ENCODE measurements around the gene PRKCH. TPM values are rescaled to one million over a fixed set of nuclear protein-coding genes. Genes with fewer than 3 reads are reported as not detected.

The PRKCH gene
- total and polyA plus RNA-seq, 2 donors from 2014 or later = 8.3 to 47.0 TPM

GRCh38 chr14:61337893-61338292, 16.5 kb downstream of the PRKCH start:
- FAIRE-seq (no peak), DNase-seq (no peak)
- TF ChIP-seq, protein P1, sequence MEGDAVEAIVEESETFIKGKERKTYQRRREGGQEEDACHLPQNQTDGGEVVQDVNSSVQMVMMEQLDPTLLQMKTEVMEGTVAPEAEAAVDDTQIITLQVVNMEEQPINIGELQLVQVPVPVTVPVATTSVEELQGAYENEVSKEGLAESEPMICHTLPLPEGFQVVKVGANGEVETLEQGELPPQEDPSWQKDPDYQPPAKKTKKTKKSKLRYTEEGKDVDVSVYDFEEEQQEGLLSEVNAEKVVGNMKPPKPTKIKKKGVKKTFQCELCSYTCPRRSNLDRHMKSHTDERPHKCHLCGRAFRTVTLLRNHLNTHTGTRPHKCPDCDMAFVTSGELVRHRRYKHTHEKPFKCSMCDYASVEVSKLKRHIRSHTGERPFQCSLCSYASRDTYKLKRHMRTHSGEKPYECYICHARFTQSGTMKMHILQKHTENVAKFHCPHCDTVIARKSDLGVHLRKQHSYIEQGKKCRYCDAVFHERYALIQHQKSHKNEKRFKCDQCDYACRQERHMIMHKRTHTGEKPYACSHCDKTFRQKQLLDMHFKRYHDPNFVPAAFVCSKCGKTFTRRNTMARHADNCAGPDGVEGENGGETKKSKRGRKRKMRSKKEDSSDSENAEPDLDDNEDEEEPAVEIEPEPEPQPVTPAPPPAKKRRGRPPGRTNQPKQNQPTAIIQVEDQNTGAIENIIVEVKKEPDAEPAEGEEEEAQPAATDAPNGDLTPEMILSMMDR (IDR thresholded peaks at IDR 0.05; ENCODE audit: borderline replicate concordance, extremely low read depth, insufficient read depth) = no peak
- H3K4me3 ChIP-seq (ENCODE audit: low read length in 3 of 3) = no peak overlapping the region
- H3K27me3 ChIP-seq (ENCODE audit: control insufficient read depth, insufficient read depth, low read length) = no peaks in the 10 kb centered on the region
- H3K4me1 ChIP-seq (ENCODE audit: control insufficient read depth in 2 of 3, insufficient read depth in 2 of 3, low read depth in 1 of 3, low read length in 3 of 3) = peaks cover 0 to 6% (median 0%) of the 10 kb centered on the region in 3 donors
- H3K9ac ChIP-seq (ENCODE audit: low read length in 3 of 3) = no peak overlapping the region
- H3K36me3 ChIP-seq (ENCODE audit: control insufficient read depth in 2 of 3, insufficient read depth in 3 of 3, low read length in 3 of 3) = no peaks in the 10 kb centered on the region
- no peak overlapping the region for H3K27ac ChIP-seq (ENCODE audit: low read depth in 2 of 2, low read length in 2 of 2)
- H3K9me3 ChIP-seq (ENCODE audit: control insufficient read depth in 2 of 3, insufficient read depth in 1 of 3, low read length in 3 of 3) = no peaks in the 10 kb centered on the region
- intact Hi-C loops (cut with DNase I) = no loop called here

DNA sequence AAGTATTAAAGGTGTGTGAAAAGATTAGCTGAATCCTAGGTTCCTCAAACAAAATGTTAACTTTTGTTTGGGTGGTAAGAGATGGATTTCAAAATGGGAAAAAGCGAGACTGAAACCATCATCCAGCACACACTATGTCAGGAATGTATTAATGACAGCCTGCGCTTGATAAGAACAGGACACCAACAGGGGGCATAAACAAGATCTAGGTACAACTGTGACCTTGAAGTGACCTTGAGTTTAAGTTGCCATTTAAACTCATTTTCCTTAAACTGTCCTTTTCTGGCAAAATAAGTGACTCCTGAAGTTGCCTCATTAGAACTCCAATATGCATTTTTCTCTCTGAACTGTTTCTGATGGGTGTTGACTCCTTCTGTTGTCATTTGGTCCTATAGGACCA, 17.1 kb downstream of the PRKCH start:
- Histone ChIP-seq H3K27ac (ENCODE audit: low read depth in 2 of 2, low read length in 2 of 2) (no peak overlapping the region), H3K4me1 (ENCODE audit: control insufficient read depth in 2 of 3, insufficient read depth in 2 of 3, low read depth in 1 of 3, low read length in 3 of 3) (peaks cover 0 to 6% (median 0%) of the 10 kb centered on the region in 3 donors), H3K36me3 (ENCODE audit: control insufficient read depth in 2 of 3, insufficient read depth in 3 of 3, low read length in 3 of 3) (no peaks in the 10 kb centered on the region), H3K4me3 (ENCODE audit: low read length in 3 of 3) (no peak overlapping the region), H3K9me3 (ENCODE audit: control insufficient read depth in 2 of 3, insufficient read depth in 1 of 3, low read length in 3 of 3) (no peaks in the 10 kb centered on the region), H3K9ac (ENCODE audit: low read length in 3 of 3) (no peak overlapping the region), H3K27me3 (ENCODE audit: control insufficient read depth, insufficient read depth, low read length) (no peaks in the 10 kb centered on the region)
- intact Hi-C loops (cut with DNase I) = no loop called here
- DNase-seq = no peak
- no peak for FAIRE-seq
- TF ChIP-seq, protein P1 (IDR thresholded peaks at IDR 0.05; ENCODE audit: borderline replicate concordance, extremely low read depth, insufficient read depth) = no peak

GRCh38 chr14:61341275-61342206, 20.2 kb downstream of the PRKCH start:
- H3K4me1 ChIP-seq (ENCODE audit: control insufficient read depth in 2 of 3, insufficient read depth in 2 of 3, low read depth in 1 of 3, low read length in 3 of 3) = peaks cover 0 to 14% (median 0%) of the 10 kb centered on the region in 3 donors
- H3K4me3 ChIP-seq (ENCODE audit: low read length in 3 of 3) = no peak overlapping the region
- no peak overlapping the region for H3K9ac ChIP-seq (ENCODE audit: low read length in 3 of 3)
- TF ChIP-seq, protein P1 (IDR thresholded peaks at IDR 0.05; ENCODE audit: borderline replicate concordance, extremely low read depth, insufficient read depth) = no peak
- no peaks in the 10 kb centered on the region for H3K9me3 ChIP-seq (ENCODE audit: control insufficient read depth in 2 of 3, insufficient read depth in 1 of 3, low read length in 3 of 3)
- no peak for DNase-seq
- no peaks in the 10 kb centered on the region for H3K36me3 ChIP-seq (ENCODE audit: control insufficient read depth in 2 of 3, insufficient read depth in 3 of 3, low read length in 3 of 3)
- FAIRE-seq = no peak
- no peak overlapping the region for H3K27ac ChIP-seq (ENCODE audit: low read depth in 2 of 2, low read length in 2 of 2)
- H3K27me3 ChIP-seq (ENCODE audit: control insufficient read depth, insufficient read depth, low read length) = no peaks in the 10 kb centered on the region
- intact Hi-C loops (cut with DNase I) = no loop called here

Measured in kidney (tissue), 14 donors.